ENCODE results near the gene TSC2. TPM values are rescaled to one million over a fixed set of nuclear protein-coding genes. Genes with fewer than 3 reads are reported as not detected.

TSC2 gene
- total and polyA plus RNA-seq, 2 of the 13 experiments (the other 11 are each of a cell fraction or from before 2014, with no cell fraction given): 19.6 to 40.4 TPM

DNA sequence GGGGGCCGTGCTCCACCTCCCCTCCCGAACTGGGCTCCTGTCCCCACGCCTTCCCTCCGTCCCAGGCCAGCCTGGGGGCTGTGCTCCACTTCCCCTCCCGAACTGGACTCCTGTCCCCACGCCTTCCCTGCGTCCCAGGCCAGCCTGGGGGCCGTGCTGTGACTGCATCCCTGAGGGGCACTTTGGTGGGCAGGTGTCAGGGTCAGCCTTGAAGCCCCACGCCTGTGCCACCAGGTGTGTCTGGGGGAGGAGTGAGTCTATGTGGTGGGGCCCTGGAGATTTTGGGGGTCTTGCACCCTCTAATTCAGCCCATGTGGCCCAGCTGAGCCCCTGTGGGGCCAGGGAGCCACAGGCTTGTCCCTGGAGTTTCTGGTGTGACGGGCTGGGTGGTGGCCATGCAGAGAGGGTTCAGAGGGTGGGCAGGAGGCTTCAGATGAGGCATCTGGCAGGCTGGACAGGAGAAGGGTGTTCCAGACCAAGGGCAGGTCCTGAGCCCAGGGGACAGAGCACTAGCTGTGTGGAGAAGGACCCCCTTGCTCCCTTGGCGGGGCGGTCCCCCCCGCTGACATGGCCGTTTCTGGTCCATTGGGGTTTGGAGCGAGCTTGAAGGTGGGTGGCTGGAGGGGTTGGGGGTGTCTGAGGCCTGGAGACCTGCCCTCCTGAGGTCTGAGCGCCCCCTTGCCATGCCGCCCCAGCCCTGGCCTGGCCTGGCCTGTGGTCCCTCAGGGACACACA is 12.9 kb upstream of the TSC2 start:
- intact Hi-C loops (cut with micrococcal nuclease; ENCODE audit: unreplicated experiment) (no loop called here), in situ Hi-C loops (cut with HindIII; ENCODE audit: extremely low pct_ligation_motif_present, low pct_unique_long_range_greater_than_20kb) (no loop called here)
- H3K27ac ChIP-seq (ENCODE audit: extremely low read length, insufficient read depth, low read length): peak overlapping the region; percentile 90
- DNase-seq (ENCODE audit: low spot score) (no peak), FAIRE-seq (peak; percentile 42), ATAC-seq (peak; percentile 8)
- H3K79me2 ChIP-seq (ENCODE audit: insufficient read depth, low read length): no peaks in the 10 kb centered on the region
- 5% methylated on average over 8 of the region's 17 CpGs for WGBS (ENCODE audit: low lambda C conversion rate)
- no peaks in the 10 kb centered on the region for H4K20me1 ChIP-seq (ENCODE audit: insufficient read depth, low read length)
- ChIA-PET CTCF (ENCODE audit: low intra/inter-chr PET ratio, low total read pairs) (no interaction called here), POLR2A (interaction anchor here (0.7 to 4.6 kb wide), 20 partner anchors 7 to 228 kb away, joined by 3 to 67 read pairs (median 5); partner anchors contain the start of genes ECI1, NHERF2, NTHL1 and PKD1)
- H3K4me3 ChIP-seq (replicated peaks in 1 of 3; ENCODE audit: insufficient read depth in 1 of 3, low read depth in 2 of 3, low read length in 3 of 3): peak overlapping the region; percentile 36 to 70 (median 46); a peak in 5 of 6 replicates
- TSS peak; percentile 84 for BruUV-seq (replicated peaks)
- H3K9ac ChIP-seq (ENCODE audit: insufficient read depth, low read depth, low read length): peak overlapping the region; percentile 75
- H3K9me3 ChIP-seq (ENCODE audit: low read length): no peaks in the 10 kb centered on the region
- H3K4me1 ChIP-seq (ENCODE audit: insufficient read depth, low read length): peaks cover 92% of the 10 kb centered on the region
- H2AFZ ChIP-seq (ENCODE audit: low read length): no peak overlapping the region
- H3K27me3 ChIP-seq (ENCODE audit: control insufficient read depth in 1 of 2, insufficient read depth in 2 of 2, low read length in 2 of 2): no peaks in the 10 kb centered on the region
- peaks cover 3 to 6% of the 10 kb centered on the region in 2 experiments; a peak in 4 of 5 replicates for H3K36me3 ChIP-seq (replicated peaks in 1 of 2; ENCODE audit: control insufficient read depth in 1 of 2, insufficient read depth in 2 of 2, low read length in 2 of 2)
- peak overlapping the region; percentile 87 for H3K4me2 ChIP-seq (ENCODE audit: low read depth, low read length)
- TF ChIP-seq HNF4A (CRISPR knock-in tag; IDR thresholded peaks at IDR 0.05) (peak; percentile 49; the same call in 1 of the 2 replicates), ZNF263 (CRISPR knock-in tag; IDR thresholded peaks at IDR 0.05) (peak; percentile 86; the same call in 1 of the 2 replicates), SALL1 (CRISPR knock-in tag; IDR thresholded peaks at IDR 0.05) (peak; percentile 8), ZNF232 (CRISPR knock-in tag; IDR thresholded peaks at IDR 0.05; ENCODE audit: borderline replicate concordance) (no peak), EEA1 (CRISPR knock-in tag; IDR thresholded peaks at IDR 0.05; ENCODE audit: borderline replicate concordance) (peak; percentile 74; the same call in 1 of the 2 replicates)
- TF ChIP-seq, protein P1, sequence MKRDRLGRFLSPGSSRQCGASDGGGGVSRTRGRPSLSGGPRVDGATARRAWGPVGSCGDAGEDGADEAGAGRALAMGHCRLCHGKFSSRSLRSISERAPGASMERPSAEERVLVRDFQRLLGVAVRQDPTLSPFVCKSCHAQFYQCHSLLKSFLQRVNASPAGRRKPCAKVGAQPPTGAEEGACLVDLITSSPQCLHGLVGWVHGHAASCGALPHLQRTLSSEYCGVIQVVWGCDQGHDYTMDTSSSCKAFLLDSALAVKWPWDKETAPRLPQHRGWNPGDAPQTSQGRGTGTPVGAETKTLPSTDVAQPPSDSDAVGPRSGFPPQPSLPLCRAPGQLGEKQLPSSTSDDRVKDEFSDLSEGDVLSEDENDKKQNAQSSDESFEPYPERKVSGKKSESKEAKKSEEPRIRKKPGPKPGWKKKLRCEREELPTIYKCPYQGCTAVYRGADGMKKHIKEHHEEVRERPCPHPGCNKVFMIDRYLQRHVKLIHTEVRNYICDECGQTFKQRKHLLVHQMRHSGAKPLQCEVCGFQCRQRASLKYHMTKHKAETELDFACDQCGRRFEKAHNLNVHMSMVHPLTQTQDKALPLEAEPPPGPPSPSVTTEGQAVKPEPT (CRISPR knock-in tag; IDR thresholded peaks at IDR 0.05; ENCODE audit: low read depth): no peak
- TF ChIP-seq, protein P2, sequence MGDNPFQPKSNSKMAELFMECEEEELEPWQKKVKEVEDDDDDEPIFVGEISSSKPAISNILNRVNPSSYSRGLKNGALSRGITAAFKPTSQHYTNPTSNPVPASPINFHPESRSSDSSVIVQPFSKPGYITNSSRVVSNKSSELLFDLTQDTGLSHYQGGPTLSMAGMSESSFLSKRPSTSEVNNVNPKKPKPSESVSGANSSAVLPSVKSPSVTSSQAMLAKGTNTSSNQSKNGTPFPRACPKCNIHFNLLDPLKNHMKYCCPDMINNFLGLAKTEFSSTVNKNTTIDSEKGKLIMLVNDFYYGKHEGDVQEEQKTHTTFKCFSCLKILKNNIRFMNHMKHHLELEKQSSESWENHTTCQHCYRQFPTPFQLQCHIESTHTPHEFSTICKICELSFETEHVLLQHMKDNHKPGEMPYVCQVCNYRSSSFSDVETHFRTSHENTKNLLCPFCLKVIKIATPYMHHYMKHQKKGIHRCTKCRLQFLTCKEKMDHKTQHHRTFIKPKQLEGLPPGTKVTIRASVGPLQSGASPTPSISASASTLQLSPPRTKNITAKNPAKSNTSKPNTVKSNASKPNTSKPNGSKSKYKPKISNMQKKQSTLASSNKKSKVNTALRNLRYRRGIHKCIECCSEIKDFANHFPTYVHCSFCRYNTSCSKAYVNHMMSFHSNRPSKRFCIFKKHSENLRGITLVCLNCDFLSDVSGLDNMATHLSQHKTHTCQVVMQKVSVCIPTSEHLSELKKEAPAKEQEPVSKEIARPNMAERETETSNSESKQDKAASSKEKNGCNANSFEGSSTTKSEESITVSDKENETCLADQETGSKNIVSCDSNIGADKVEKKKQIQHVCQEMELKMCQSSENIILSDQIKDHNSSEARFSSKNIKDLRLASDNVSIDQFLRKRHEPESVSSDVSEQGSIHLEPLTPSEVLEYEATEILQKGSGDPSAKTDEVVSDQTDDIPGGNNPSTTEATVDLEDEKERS (CRISPR knock-in tag; IDR thresholded peaks at IDR 0.05): 0 out of 2 replicates have a peak, but pooled peaks have one; percentile 2
- TF ChIP-seq, protein P3, sequence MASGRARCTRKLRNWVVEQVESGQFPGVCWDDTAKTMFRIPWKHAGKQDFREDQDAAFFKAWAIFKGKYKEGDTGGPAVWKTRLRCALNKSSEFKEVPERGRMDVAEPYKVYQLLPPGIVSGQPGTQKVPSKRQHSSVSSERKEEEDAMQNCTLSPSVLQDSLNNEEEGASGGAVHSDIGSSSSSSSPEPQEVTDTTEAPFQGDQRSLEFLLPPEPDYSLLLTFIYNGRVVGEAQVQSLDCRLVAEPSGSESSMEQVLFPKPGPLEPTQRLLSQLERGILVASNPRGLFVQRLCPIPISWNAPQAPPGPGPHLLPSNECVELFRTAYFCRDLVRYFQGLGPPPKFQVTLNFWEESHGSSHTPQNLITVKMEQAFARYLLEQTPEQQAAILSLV (CRISPR knock-in tag; IDR thresholded peaks at IDR 0.05; ENCODE audit: borderline replicate concordance): 0 out of 2 replicates have a peak, but pooled peaks have one; percentile 20
- TF ChIP-seq, protein P4, sequence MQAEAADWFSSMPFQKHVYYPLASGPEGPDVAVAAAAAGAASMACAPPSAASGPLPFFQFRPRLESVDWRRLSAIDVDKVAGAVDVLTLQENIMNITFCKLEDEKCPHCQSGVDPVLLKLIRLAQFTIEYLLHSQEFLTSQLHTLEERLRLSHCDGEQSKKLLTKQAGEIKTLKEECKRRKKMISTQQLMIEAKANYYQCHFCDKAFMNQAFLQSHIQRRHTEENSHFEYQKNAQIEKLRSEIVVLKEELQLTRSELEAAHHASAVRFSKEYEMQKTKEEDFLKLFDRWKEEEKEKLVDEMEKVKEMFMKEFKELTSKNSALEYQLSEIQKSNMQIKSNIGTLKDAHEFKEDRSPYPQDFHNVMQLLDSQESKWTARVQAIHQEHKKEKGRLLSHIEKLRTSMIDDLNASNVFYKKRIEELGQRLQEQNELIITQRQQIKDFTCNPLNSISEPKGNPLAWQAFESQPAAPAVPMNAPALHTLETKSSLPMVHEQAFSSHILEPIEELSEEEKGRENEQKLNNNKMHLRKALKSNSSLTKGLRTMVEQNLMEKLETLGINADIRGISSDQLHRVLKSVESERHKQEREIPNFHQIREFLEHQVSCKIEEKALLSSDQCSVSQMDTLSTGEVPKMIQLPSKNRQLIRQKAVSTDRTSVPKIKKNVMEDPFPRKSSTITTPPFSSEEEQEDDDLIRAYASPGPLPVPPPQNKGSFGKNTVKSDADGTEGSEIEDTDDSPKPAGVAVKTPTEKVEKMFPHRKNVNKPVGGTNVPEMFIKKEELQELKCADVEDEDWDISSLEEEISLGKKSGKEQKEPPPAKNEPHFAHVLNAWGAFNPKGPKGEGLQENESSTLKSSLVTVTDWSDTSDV (CRISPR knock-in tag; IDR thresholded peaks at IDR 0.05): 0 out of 2 replicates have a peak, but pooled peaks have one; percentile 6
- TF ChIP-seq, protein P5, sequence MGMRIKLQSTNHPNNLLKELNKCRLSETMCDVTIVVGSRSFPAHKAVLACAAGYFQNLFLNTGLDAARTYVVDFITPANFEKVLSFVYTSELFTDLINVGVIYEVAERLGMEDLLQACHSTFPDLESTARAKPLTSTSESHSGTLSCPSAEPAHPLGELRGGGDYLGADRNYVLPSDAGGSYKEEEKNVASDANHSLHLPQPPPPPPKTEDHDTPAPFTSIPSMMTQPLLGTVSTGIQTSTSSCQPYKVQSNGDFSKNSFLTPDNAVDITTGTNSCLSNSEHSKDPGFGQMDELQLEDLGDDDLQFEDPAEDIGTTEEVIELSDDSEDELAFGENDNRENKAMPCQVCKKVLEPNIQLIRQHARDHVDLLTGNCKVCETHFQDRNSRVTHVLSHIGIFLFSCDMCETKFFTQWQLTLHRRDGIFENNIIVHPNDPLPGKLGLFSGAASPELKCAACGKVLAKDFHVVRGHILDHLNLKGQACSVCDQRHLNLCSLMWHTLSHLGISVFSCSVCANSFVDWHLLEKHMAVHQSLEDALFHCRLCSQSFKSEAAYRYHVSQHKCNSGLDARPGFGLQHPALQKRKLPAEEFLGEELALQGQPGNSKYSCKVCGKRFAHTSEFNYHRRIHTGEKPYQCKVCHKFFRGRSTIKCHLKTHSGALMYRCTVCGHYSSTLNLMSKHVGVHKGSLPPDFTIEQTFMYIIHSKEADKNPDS (CRISPR knock-in tag; IDR thresholded peaks at IDR 0.05): peak; percentile 56; the same call in 1 of the 2 replicates
